Left lung (tissue), 10 donors: ENCODE data around the gene LENG1. TPM values are rescaled to one million over a fixed set of nuclear protein-coding genes. Genes with fewer than 3 reads are reported as not detected.

Source experiments
- ATAC-seq: fragments of 200-7000 bp; cut with Tn5 transposase; one replicate; pipeline ENCODE4 v1.9.1; 2020; ENCODE audit warnings: moderate library complexity
- DNase-seq, 4 donors: peaks; one replicate each; pipeline ENCODE4 v3.0.0-alpha.2; 2013 to 2020
- H3K27ac ChIP-seq, 2 donors: fragments of 200-600 bp; sonication (generic) in 1 of 2; one replicate each; pipeline versions ENCODE4 v1.5.0 to v1.8.0; 2020 to 2021
- H3K27me3 ChIP-seq, 2 donors: fragments of 200-600 bp; sonication (generic) in 1 of 2; one replicate each; pipeline versions ENCODE4 v1.5.0 to v1.8.0; 2020 to 2021
- H3K36me3 ChIP-seq, 2 donors: fragments of 200-600 bp; sonication (generic) in 1 of 2; one replicate each; pipeline versions ENCODE4 v1.5.0 to v1.8.0; 2020 to 2021
- H3K4me1 ChIP-seq, 2 donors: fragments of 200-600 bp; one replicate each; pipeline ENCODE4 v1.8.0; 2021
- H3K4me3 ChIP-seq, 2 donors: fragments of 200-600 bp; sonication (generic) in 1 of 2; one replicate each; pipeline versions ENCODE4 v1.5.0 to v1.8.0; 2020 to 2021; ENCODE audit warnings: mild to moderate bottlenecking in 1 of 2
- H3K9me3 ChIP-seq, 2 donors: fragments of 200-600 bp; sonication (generic) in 1 of 2; one replicate each; pipeline versions ENCODE4 v1.5.0 to v1.8.0; 2020 to 2021
- CTCF ChIP-seq, 2 donors: fragments of 200-600 bp; sonication (generic) in 1 of 2; IDR thresholded peaks; one replicate each; pipeline versions ENCODE4 v1.5.0 to v1.8.0; 2021; ENCODE audit warnings: antibody characterized with exemption in 2 of 2
- intact Hi-C, 2 donors: fragments of 100-400 bp; cut with DNase I; formaldehyde crosslinking; loops; one replicate each; pipeline versions ENCODE4 v1.11.2 to v1.14.2; 2022
- polyA plus RNA-seq, 6 donors: library from polyadenylated mRNA; unstranded; fragments of 120-200 nt; gene quantifications; one replicate each; pipeline ENCODE4 v1.2.1, GENCODE V29; 2013; ENCODE audit not compliant: insufficient read length in 6 of 6
- total RNA-seq, 2 donors: library from RNA; stranded (reverse); fragmentation: NEBNext Ultra II Directional; extraction: Animal tissue kit (Norgen Biotek cat#: 25700); gene quantifications; one replicate each; pipeline ENCODE4 v1.2.1, GENCODE V29; 2021
- donor health status: DM: no; HTN: yes; CAD: no.
- donor health status: DM: no; HTN: no; CAD: no.

Gene LENG1
- total and polyA plus RNA-seq, 8 donors, result 5.4 to 10.9 (median 7.5) TPM

GRCh38 chr19:54180691-54181091, 21.2 kb upstream of the LENG1 start:
- intact Hi-C loops, result no loop called here

GRCh38 chr19:54179921-54180461, 20.5 kb upstream of the LENG1 start:
- no peak overlapping the region for H3K27ac ChIP-seq
- peak; percentile 43 for ATAC-seq
- DNase-seq, result peak in 2 of 4 donors; percentile 47 to 59
- intact Hi-C loops, result no loop called here
- no peaks in the 10 kb centered on the region for H3K27me3 ChIP-seq
- no peaks in the 10 kb centered on the region for H3K9me3 ChIP-seq
- TF ChIP-seq CTCF (IDR thresholded peaks at IDR 0.05), result no peak
- H3K4me3 ChIP-seq, result no peak overlapping the region
- H3K4me1 ChIP-seq, result no peaks in the 10 kb centered on the region
- H3K36me3 ChIP-seq, result peaks cover 0 to 79% of the 10 kb centered on the region in 2 donors

More at GRCh38 chr19:54180691-54181091, 21.2 kb upstream of the LENG1 start:
- peak in 1 of 4 donors; percentile 73 for DNase-seq
- Histone ChIP-seq H3K27me3 (no peaks in the 10 kb centered on the region), H3K9me3 (no peaks in the 10 kb centered on the region), H3K36me3 (peaks cover 0 to 82% of the 10 kb centered on the region in 2 donors), H3K4me3 (no peak overlapping the region), H3K4me1 (no peaks in the 10 kb centered on the region), H3K27ac (no peak overlapping the region)
- no peak for ATAC-seq
- no peak for TF ChIP-seq CTCF (IDR thresholded peaks at IDR 0.05)

GRCh38 chr19:54179262-54179852, 19.8 kb upstream of the LENG1 start:
- Histone ChIP-seq H3K27ac (no peak overlapping the region), H3K36me3 (peaks cover 0 to 79% of the 10 kb centered on the region in 2 donors), H3K9me3 (no peaks in the 10 kb centered on the region), H3K4me1 (no peaks in the 10 kb centered on the region), H3K27me3 (no peaks in the 10 kb centered on the region), H3K4me3 (no peak overlapping the region)
- DNase-seq, result no peak
- intact Hi-C loops, result no loop called here
- TF ChIP-seq CTCF (IDR thresholded peaks at IDR 0.05), result no peak
- no peak for ATAC-seq

GRCh38 chr19:54178581-54179261, 19.2 kb upstream of the LENG1 start:
- intact Hi-C loops, result no loop called here
- Histone ChIP-seq H3K27me3 (no peaks in the 10 kb centered on the region), H3K4me3 (no peak overlapping the region), H3K9me3 (no peaks in the 10 kb centered on the region), H3K36me3 (peaks cover 0 to 75% of the 10 kb centered on the region in 2 donors), H3K27ac (no peak overlapping the region), H3K4me1 (peaks cover 0 to 4% of the 10 kb centered on the region in 2 donors)
- ATAC-seq, result peak; percentile 78
- DNase-seq, result peak in 1 of 4 donors; percentile 77
- no peak for TF ChIP-seq CTCF (IDR thresholded peaks at IDR 0.05)
